Neuronal stem cell (in vitro differentiated cells): ENCODE measurements around the gene STK32B.

Experiments used
- DNase-seq: peaks from one replicate; pipeline ENCODE4 v3.0.0-alpha.2; 2013; ENCODE audit warnings: low spot score
- H2AFZ ChIP-seq: one replicate; pipeline ENCODE4 v1.6.1; 2013; ENCODE audit warnings: mild to moderate bottlenecking, low read length, inconsistent platforms
- H2AK5ac ChIP-seq: 2 replicates; pipeline ENCODE4 v1.6.1; 2013; ENCODE audit warnings: low read depth, mild to moderate bottlenecking, inconsistent platforms, low read length, moderate library complexity, mixed read lengths
- H2BK120ac ChIP-seq: 2 replicates; pipeline ENCODE4 v1.6.1; 2013; ENCODE audit warnings: low read depth, mild to moderate bottlenecking, inconsistent platforms, low read length, moderate library complexity, mixed read lengths
- H2BK12ac ChIP-seq: one replicate; pipeline ENCODE4 v1.6.1; 2013; ENCODE audit warnings: low read length, inconsistent platforms
- H2BK15ac ChIP-seq: 2 replicates; pipeline ENCODE4 v1.6.1; 2013; ENCODE audit warnings: mild to moderate bottlenecking, low read length, inconsistent platforms, mixed read lengths
- H2BK5ac ChIP-seq: one replicate; pipeline ENCODE4 v1.6.1; 2013; ENCODE audit warnings: inconsistent platforms, mild to moderate bottlenecking, low read length, moderate library complexity
- H3K14ac ChIP-seq: one replicate; pipeline ENCODE4 v1.6.1; 2013; ENCODE audit warnings: low read length, inconsistent platforms
- H3K18ac ChIP-seq: 2 replicates; pipeline ENCODE4 v1.6.1; 2013; ENCODE audit warnings: low read length, inconsistent platforms
- H3K23ac ChIP-seq: 2 replicates; pipeline ENCODE4 v1.6.1; 2013; ENCODE audit warnings: low read depth, mild to moderate bottlenecking, mixed read lengths, low read length, inconsistent platforms; ENCODE audit not compliant: poor library complexity
- H3K27ac ChIP-seq: replicated peaks from 3 replicates; pipeline ENCODE4 v1.5.1; 2013; ENCODE audit warnings: low read length, inconsistent platforms
- H3K27me3 ChIP-seq, 3 experiments: 2 replicates each; pipeline ENCODE4 v1.6.1; 2013; ENCODE audit warnings: low read length in 3 of 3, mild to moderate bottlenecking in 2 of 3, inconsistent platforms in 1 of 3, low read depth in 1 of 3, mixed read lengths in 1 of 3, moderate library complexity in 1 of 3; ENCODE audit not compliant: control insufficient read depth in 3 of 3, insufficient read depth in 3 of 3
- H3K36me3 ChIP-seq, 2 donors: replicated peaks in 1 of 2; 2 replicates each; pipeline ENCODE4 v1.6.1; 2013; ENCODE audit warnings: low read length in 2 of 2; ENCODE audit not compliant: control insufficient read depth in 2 of 2, insufficient read depth in 2 of 2
- H3K4ac ChIP-seq: 2 replicates; pipeline ENCODE4 v1.6.1; 2013; ENCODE audit warnings: inconsistent platforms, mild to moderate bottlenecking, low read length, moderate library complexity
- H3K4me1 ChIP-seq, 2 donors: 1 replicate in 1 of 2; 2 replicates in 1 of 2; pipeline ENCODE4 v1.6.1; 2013; ENCODE audit warnings: low read length in 2 of 2, low read depth in 1 of 2; ENCODE audit not compliant: control insufficient read depth in 2 of 2, insufficient read depth in 1 of 2
- H3K4me2 ChIP-seq: one replicate; pipeline ENCODE4 v1.6.1; 2013; ENCODE audit warnings: mild to moderate bottlenecking, low read length, inconsistent platforms; ENCODE audit not compliant: insufficient read depth, poor library complexity, severe bottlenecking
- H3K4me3 ChIP-seq, 2 donors: 2 replicates each; pipeline ENCODE4 v1.5.1; 2013; ENCODE audit warnings: low read length in 2 of 2, mild to moderate bottlenecking in 2 of 2, inconsistent platforms in 1 of 2, moderate library complexity in 1 of 2
- H3K79me1 ChIP-seq: one replicate; pipeline ENCODE4 v1.6.1; 2013; ENCODE audit warnings: low read depth, mild to moderate bottlenecking, inconsistent platforms, low read length, moderate library complexity
- H3K9ac ChIP-seq: one replicate; pipeline ENCODE4 v1.6.1; 2013; ENCODE audit warnings: mild to moderate bottlenecking, low read depth, low read length, inconsistent platforms; ENCODE audit not compliant: poor library complexity
- H3K9me3 ChIP-seq, 2 donors: replicated peaks in 1 of 2; 2 replicates each; pipeline versions ENCODE3 to v1.6.1; 2013; ENCODE audit warnings: low read length in 2 of 2, mild to moderate bottlenecking in 2 of 2, inconsistent platforms in 1 of 2, low read depth in 1 of 2, mixed read lengths in 1 of 2, moderate library complexity in 1 of 2; ENCODE audit not compliant: control insufficient read depth in 2 of 2, insufficient read depth in 1 of 2
- H4K8ac ChIP-seq: one replicate; pipeline ENCODE4 v1.6.1; 2013; ENCODE audit warnings: low read depth, mild to moderate bottlenecking, inconsistent platforms, low read length, moderate library complexity
- H4K91ac ChIP-seq: one replicate; pipeline ENCODE4 v1.6.1; 2013; ENCODE audit warnings: low read length, low read depth, mild to moderate bottlenecking, inconsistent platforms; ENCODE audit not compliant: poor library complexity
- WGBS, 2 donors: extraction: QIAGEN DNeasy Blood & Tissue Kit; methylation state at CpG; one replicate each; pipeline ENCODE4 v1.1.7; 2013; ENCODE audit warnings: missing lambda C conversion rate in 2 of 2, mixed read lengths in 1 of 2; ENCODE audit not compliant: insufficient read length in 2 of 2, insufficient replicate concordance in 1 of 2; ENCODE audit errors: extremely low coverage in 2 of 2; 5-methylcytosine and 5-hydroxymethylcytosine counted together

The STK32B gene

GRCh38 chr4:5541169-5541568 is 489.9 kb downstream of the STK32B start:
- Histone ChIP-seq H4K8ac (no peak overlapping the region), H3K9me3 (no peaks in the 10 kb centered on the region), H3K27ac (no peak overlapping the region), H3K4me3 (no peak overlapping the region), H3K23ac (no peak overlapping the region), H3K79me1 (no peaks in the 10 kb centered on the region), H3K27me3 (peaks cover 0 to 3% (median 0%) of the 10 kb centered on the region in 3 experiments), H3K4me2 (no peak overlapping the region), H2BK5ac (no peak overlapping the region), H2BK120ac (no peak overlapping the region), H4K91ac (no peak overlapping the region), H2AK5ac (no peak overlapping the region), H3K18ac (no peak overlapping the region), H3K4ac (no peak overlapping the region), H3K9ac (no peak overlapping the region), H2AFZ (no peak overlapping the region), H3K4me1 (no peaks in the 10 kb centered on the region), H2BK15ac (no peak overlapping the region), H2BK12ac (no peak overlapping the region), H3K14ac (no peak overlapping the region), H3K36me3 (no peaks in the 10 kb centered on the region)
- no CpG with 5 or more reads among the region's 10 CpGs for WGBS, 2 donors
- DNase-seq, result no peak

GRCh38 chr4:5543681-5544080 is 492.4 kb downstream of the STK32B start:
- H2BK120ac ChIP-seq, result no peak overlapping the region
- H3K14ac ChIP-seq, result no peak overlapping the region
- H3K27ac ChIP-seq, result no peak overlapping the region
- no peak overlapping the region for H3K4me3 ChIP-seq
- H3K4me2 ChIP-seq, result no peak overlapping the region
- H4K91ac ChIP-seq, result no peak overlapping the region
- peaks cover 0 to 3% (median 0%) of the 10 kb centered on the region in 3 experiments for H3K27me3 ChIP-seq
- H2AFZ ChIP-seq, result no peak overlapping the region
- no peak overlapping the region for H3K9ac ChIP-seq
- no peak overlapping the region for H4K8ac ChIP-seq
- H2BK15ac ChIP-seq, result no peak overlapping the region
- no peak for DNase-seq
- no peak overlapping the region for H3K23ac ChIP-seq
- no peaks in the 10 kb centered on the region for H3K4me1 ChIP-seq
- no peak overlapping the region for H3K18ac ChIP-seq
- H3K9me3 ChIP-seq, result peaks cover 0 to 8% of the 10 kb centered on the region in 2 donors
- no peak overlapping the region for H2BK5ac ChIP-seq
- no peak overlapping the region for H3K4ac ChIP-seq
- no peak overlapping the region for H2AK5ac ChIP-seq
- H3K36me3 ChIP-seq, result no peaks in the 10 kb centered on the region
- WGBS, 2 donors, result no CpG with 5 or more reads among the region's 8 CpGs
- no peak overlapping the region for H2BK12ac ChIP-seq
- no peaks in the 10 kb centered on the region for H3K79me1 ChIP-seq

- H3K4ac ChIP-seq, result no peak overlapping the region
Measured at GRCh38 chr4:5544762-5545161, 493.5 kb downstream of the STK32B start.

GRCh38 chr4:5545271-5545670 is 494.0 kb downstream of the STK32B start:
- Histone ChIP-seq H3K23ac (no peak overlapping the region), H3K36me3 (no peaks in the 10 kb centered on the region), H2BK15ac (no peak overlapping the region), H3K27ac (no peak overlapping the region), H3K27me3 (peaks cover 0 to 3% (median 0%) of the 10 kb centered on the region in 3 experiments), H4K8ac (no peak overlapping the region), H2BK5ac (no peak overlapping the region), H2BK12ac (no peak overlapping the region), H3K4me2 (no peak overlapping the region), H3K18ac (no peak overlapping the region), H3K14ac (no peak overlapping the region), H3K4me1 (no peaks in the 10 kb centered on the region), H2BK120ac (no peak overlapping the region), H3K79me1 (no peaks in the 10 kb centered on the region), H2AK5ac (no peak overlapping the region), H3K9ac (no peak overlapping the region), H3K4ac (no peak overlapping the region), H4K91ac (no peak overlapping the region), H2AFZ (no peak overlapping the region), H3K4me3 (no peak overlapping the region), H3K9me3 (peaks cover 0 to 8% of the 10 kb centered on the region in 2 donors)
- no peak for DNase-seq
- no CpG with 5 or more reads among the region's 2 CpGs for WGBS, 2 donors

More at GRCh38 chr4:5544762-5545161, 493.5 kb downstream of the STK32B start:
- H2AK5ac ChIP-seq, result no peak overlapping the region
- H3K4me1 ChIP-seq, result no peaks in the 10 kb centered on the region
- H4K8ac ChIP-seq, result no peak overlapping the region
- H3K14ac ChIP-seq, result no peak overlapping the region
- no peak overlapping the region for H3K27ac ChIP-seq
- H2BK120ac ChIP-seq, result no peak overlapping the region
- H3K36me3 ChIP-seq, result no peaks in the 10 kb centered on the region
- no peak overlapping the region for H3K4me2 ChIP-seq
- no peak overlapping the region for H3K18ac ChIP-seq
- DNase-seq, result no peak
- no peak overlapping the region for H2BK15ac ChIP-seq
- WGBS, 2 donors, result no CpG with 5 or more reads among the region's 5 CpGs
- H2BK12ac ChIP-seq, result no peak overlapping the region
- H3K23ac ChIP-seq, result no peak overlapping the region
- H3K27me3 ChIP-seq, result peaks cover 0 to 3% (median 0%) of the 10 kb centered on the region in 3 experiments
- H2BK5ac ChIP-seq, result no peak overlapping the region
- H3K4me3 ChIP-seq, result no peak overlapping the region
- H3K9me3 ChIP-seq, result peaks cover 0 to 8% of the 10 kb centered on the region in 2 donors
- no peak overlapping the region for H2AFZ ChIP-seq
- H4K91ac ChIP-seq, result no peak overlapping the region
- H3K9ac ChIP-seq, result no peak overlapping the region
- H3K79me1 ChIP-seq, result no peaks in the 10 kb centered on the region
